Motor neuron (in vitro differentiated cells): ENCODE measurements around the gene IVL. TPM values are rescaled to one million over a fixed set of nuclear protein-coding genes. Genes with fewer than 3 reads are reported as not detected.

Experiments
- ATAC-seq, 8 experiments: fragments of 200-7000 bp; cut with Tn5 transposase; replicated peaks in 6 of 8; 2 replicates each; pipeline ENCODE4 v1.8.0; 2021; ENCODE audit warnings: mild to moderate bottlenecking in 8 of 8, moderate library complexity in 8 of 8
- H3K27ac ChIP-seq, 2 donors: fragments of 250-450 bp; sonication (Bioruptor Pico); 2 replicates each; pipeline ENCODE4 v1.9.0; 2021; ENCODE audit warnings: antibody characterized with exemption in 2 of 2, mild to moderate bottlenecking in 2 of 2, moderate library complexity in 1 of 2
- H3K4me1 ChIP-seq, 2 donors: fragments of 250-450 bp; sonication (Bioruptor Pico); replicated peaks in 1 of 2; 2 replicates each; pipeline ENCODE4 v1.6.1; 2021; ENCODE audit warnings: antibody characterized with exemption in 2 of 2, mild to moderate bottlenecking in 2 of 2, moderate library complexity in 1 of 2
- H3K4me3 ChIP-seq, 5 donors: fragments of 250-450 bp; sonication (Bioruptor Pico); 2 replicates each; pipeline ENCODE4 v1.9.0; 2021; ENCODE audit warnings: antibody characterized with exemption in 5 of 5, mild to moderate bottlenecking in 5 of 5, moderate library complexity in 4 of 5
- WGBS, 10 experiments: fragments of 450-650 bp; shearing (Covaris generic); methylation state at CpG; one replicate each; pipeline ENCODE4 v1.0.0; 2022; 5-methylcytosine and 5-hydroxymethylcytosine counted together
- in situ Hi-C, 9 experiments: fragments of 400-800 bp; cut with MboI; loops; one replicate each; pipeline ENCODE4 v1.15.0; 2021; ENCODE audit warnings: low sequenced_read_pairs in 9 of 9, low pct_unique_long_range_greater_than_20kb in 2 of 9; ENCODE audit not compliant: unreplicated experiment in 9 of 9
- total RNA-seq, 8 experiments: library from RNA; unstranded; fragments of 300-600 nt; gene quantifications; 2 replicates each; pipeline versions ENCODE4 v1.2.3 to v1.2.4, GENCODE V29; 2022

Gene IVL
- total RNA-seq, 8 experiments from 2014 or later = 0.13 to 0.90 (median 0.17) TPM; not detected in 3

GRCh38 chr1:152933196-152933595 lies 24.9 kb downstream of the IVL start:
- Histone ChIP-seq H3K4me1 (no peaks in the 10 kb centered on the region), H3K4me3 (no peak overlapping the region), H3K27ac (no peak overlapping the region)
- 0 to 58% (median 35%) methylated on average over 1 to 2 of the region's 2 CpGs; no CpG with 5 or more reads in 2 of the 10 experiments for WGBS, 10 experiments
- peak in 2 of 8 experiments; percentile 87 to 93 for ATAC-seq
- in situ Hi-C loops = no loop called here

GRCh38 chr1:152940614-152941013 lies 32.3 kb downstream of the IVL start:
- ATAC-seq = no peak
- in situ Hi-C loops = no loop called here
- Histone ChIP-seq H3K27ac (no peak overlapping the region), H3K4me3 (no peak overlapping the region), H3K4me1 (no peaks in the 10 kb centered on the region)
- 0 to 75% (median 43%) methylated on average over 1 of the region's 1 CpG; no CpG with 5 or more reads in 3 of the 10 experiments for WGBS, 10 experiments

- Histone ChIP-seq H3K4me1 (no peaks in the 10 kb centered on the region), H3K4me3 (no peak overlapping the region), H3K27ac (no peak overlapping the region)
- ATAC-seq = peak in 1 of 8 experiments; percentile 50
- in situ Hi-C loops = no loop called here
- 15 to 74% (median 51%) methylated on average over 1 to 7 of the region's 8 CpGs; no CpG with 5 or more reads in 1 of the 10 experiments for WGBS, 10 experiments
These were observed 32.8 kb downstream of the IVL start for GRCh38 chr1:152941037-152941711.

GRCh38 chr1:152942161-152942560 lies 33.8 kb downstream of the IVL start:
- Histone ChIP-seq H3K4me1 (no peaks in the 10 kb centered on the region), H3K4me3 (no peak overlapping the region), H3K27ac (no peak overlapping the region)
- 17 to 53% (median 47%) methylated on average over 1 to 2 of the region's 2 CpGs; no CpG with 5 or more reads in 1 of the 10 experiments for WGBS, 10 experiments
- in situ Hi-C loops = no loop called here
- ATAC-seq = no peak

GRCh38 chr1:152946248-152946647 lies 37.9 kb downstream of the IVL start:
- WGBS, 10 experiments = 0 to 71% (median 40%) methylated on average over 1 to 2 of the region's 3 CpGs; no CpG with 5 or more reads in 3 of the 10 experiments

GRCh38 chr1:152946651-152947256 lies 38.4 kb downstream of the IVL start, which contains the start of gene SPRR5:
Gene SPRR5 (plus strand): TSS chr1:152947206. CDS start chr1:152948555, 1,349 bp downstream.
- no peak for ATAC-seq
- whole genome bisulfite sequencing, 10 experiments = 0 to 55% (median 24%) methylated on average over 1 to 4 of the region's 4 CpGs; no CpG with 5 or more reads in 2 of the 10 experiments
- H3K4me3 ChIP-seq = no peak within 1 kb of the TSS
- no peaks in the 10 kb centered on the region for H3K4me1 ChIP-seq
- no peak within 1 kb of the TSS for H3K27ac ChIP-seq
- in situ Hi-C loops = no loop called here

More at GRCh38 chr1:152946248-152946647, 37.9 kb downstream of the IVL start:
- in situ Hi-C loops = no loop called here
- no peak overlapping the region for H3K27ac ChIP-seq
- H3K4me1 ChIP-seq = no peaks in the 10 kb centered on the region
- no peak overlapping the region for H3K4me3 ChIP-seq
- no peak for ATAC-seq

GRCh38 chr1:152951711-152952110 lies 43.4 kb downstream of the IVL start:
- ATAC-seq = no peak
- Histone ChIP-seq H3K4me3 (no peak overlapping the region), H3K4me1 (no peaks in the 10 kb centered on the region), H3K27ac (no peak overlapping the region)
- in situ Hi-C loops = no loop called here
- WGBS, 10 experiments = 53 to 85% (median 70%) methylated on average over 3 to 5 of the region's 5 CpGs; no CpG with 5 or more reads in 4 of the 10 experiments

GRCh38 chr1:152953761-152954160 lies 45.4 kb downstream of the IVL start:
- H3K4me3 ChIP-seq = no peak overlapping the region
- H3K27ac ChIP-seq = no peak overlapping the region
- 0 to 72% (median 50%) methylated on average over 1 to 7 of the region's 7 CpGs; no CpG with 5 or more reads in 2 of the 10 experiments for WGBS, 10 experiments
- ATAC-seq = no peak
- in situ Hi-C loops = no loop called here
- no peaks in the 10 kb centered on the region for H3K4me1 ChIP-seq

- Histone ChIP-seq H3K27ac (no peak overlapping the region), H3K4me3 (no peak overlapping the region), H3K4me1 (no peaks in the 10 kb centered on the region)
- in situ Hi-C loops = no loop called here
- ATAC-seq = peak in 1 of 8 experiments; percentile 57
- WGBS, 10 experiments = 0 to 79% (median 55%) methylated on average over 1 to 5 of the region's 6 CpGs; no CpG with 5 or more reads in 1 of the 10 experiments
These were observed 46.1 kb downstream of the IVL start for GRCh38 chr1:152954436-152954835.

GRCh38 chr1:152957561-152957960 lies 49.2 kb downstream of the IVL start:
- Histone ChIP-seq H3K4me3 (no peak overlapping the region), H3K27ac (no peak overlapping the region), H3K4me1 (no peaks in the 10 kb centered on the region)
- in situ Hi-C loops = no loop called here
- ATAC-seq = no peak
- 17 to 83% (median 60%) methylated on average over 1 to 3 of the region's 3 CpGs; no CpG with 5 or more reads in 3 of the 10 experiments for WGBS, 10 experiments

- no peak overlapping the region for H3K4me3 ChIP-seq
- ATAC-seq = no peak
- no peaks in the 10 kb centered on the region for H3K4me1 ChIP-seq
- H3K27ac ChIP-seq = no peak overlapping the region
- in situ Hi-C loops = no loop called here
- 0 to 100% (median 68%) methylated on average over 1 to 3 of the region's 3 CpGs; no CpG with 5 or more reads in 3 of the 10 experiments for WGBS, 10 experiments
These were observed 50.9 kb downstream of the IVL start for GRCh38 chr1:152959273-152959672.

GRCh38 chr1:152959801-152960451 lies 51.6 kb downstream of the IVL start:
- WGBS, 10 experiments = 43 to 94% (median 70%) methylated on average over 1 to 10 of the region's 10 CpGs; no CpG with 5 or more reads in 4 of the 10 experiments
- ATAC-seq = no peak
- Histone ChIP-seq H3K4me3 (no peak overlapping the region), H3K4me1 (no peaks in the 10 kb centered on the region), H3K27ac (no peak overlapping the region)
- in situ Hi-C loops = no loop called here

GRCh38 chr1:152960452-152961044 lies 52.2 kb downstream of the IVL start:
- in situ Hi-C loops = no loop called here
- WGBS, 10 experiments = 0 to 92% (median 54%) methylated on average over 1 to 9 of the region's 10 CpGs; no CpG with 5 or more reads in 1 of the 10 experiments
- ATAC-seq = no peak

More at GRCh38 chr1:152960452-152961044, 52.2 kb downstream of the IVL start:
- Histone ChIP-seq H3K4me1 (no peaks in the 10 kb centered on the region), H3K4me3 (no peak overlapping the region), H3K27ac (no peak overlapping the region)
